A549 treated with CpdA at 1 μM for 4 hours (cell line): Measurements from ENCODE around the gene BHLHE40. TPM values are rescaled to one million over a fixed set of nuclear protein-coding genes. Genes with fewer than 3 reads are reported as not detected.

Experiments used
- total RNA-seq: library from RNA; stranded (reverse); fragments of 200-300 nt; extraction: Qiagen RNA extraction; gene quantifications from 5 replicates; pipeline ENCODE4 v1.2.3, GENCODE V29; 2022; ENCODE audit warnings: low read depth

BHLHE40 gene
- total RNA-seq, result 95.1 to 123 TPM (median 107 TPM) in 5 replicates

DNA sequence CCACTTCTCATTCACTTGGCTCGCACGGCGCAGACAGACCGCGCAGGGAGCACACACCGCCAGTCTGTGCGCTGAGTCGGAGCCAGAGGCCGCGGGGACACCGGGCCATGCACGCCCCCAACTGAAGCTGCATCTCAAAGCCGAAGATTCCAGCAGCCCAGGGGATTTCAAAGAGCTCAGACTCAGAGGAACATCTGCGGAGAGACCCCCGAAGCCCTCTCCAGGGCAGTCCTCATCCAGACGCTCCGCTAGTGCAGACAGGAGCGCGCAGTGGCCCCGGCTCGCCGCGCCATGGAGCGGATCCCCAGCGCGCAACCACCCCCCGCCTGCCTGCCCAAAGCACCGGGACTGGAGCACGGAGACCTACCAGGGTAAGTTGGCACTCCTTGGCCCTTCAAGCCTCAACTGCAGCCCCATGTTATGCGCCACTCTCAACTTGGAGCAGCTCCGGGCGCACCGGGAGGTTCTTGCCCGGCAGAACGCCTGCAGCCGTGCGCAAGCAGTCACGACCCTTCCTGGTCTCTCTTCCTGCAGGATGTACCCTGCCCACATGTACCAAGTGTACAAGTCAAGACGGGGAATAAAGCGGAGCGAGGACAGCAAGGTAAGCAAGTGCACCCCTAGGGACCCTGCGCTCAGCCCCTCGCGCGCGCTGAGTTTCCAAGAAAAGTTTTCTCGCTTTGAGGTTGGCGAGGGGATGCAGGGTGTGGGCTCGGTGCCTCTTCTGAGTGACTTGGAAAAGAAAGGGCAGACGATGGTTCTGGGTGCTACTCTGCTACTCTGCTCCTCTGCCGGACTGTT, at the start of gene BHLHE40:
BHLHE40 (plus strand) TSS at position 10 of the 801 bp plus-strand sequence; CDS start at position 292, 282 bp downstream.

Other genes with a start within 250 kb of the BHLHE40 start
- gene ARL8B, start 142.9 kb downstream of the BHLHE40 start, total RNA-seq, result 63.2 to 71.7 TPM (median 66.7 TPM) in 5 replicates
- 16.7 to 23.8 TPM (median 18.4 TPM) in 5 replicates for gene EDEM1, start 208.3 kb downstream of the BHLHE40 start, total RNA-seq